NT2/D1 (cell line): ENCODE data around the gene SETD1B.

Source experiments
- SUZ12 ChIP-seq: IDR thresholded peaks from 2 replicates; pipeline ENCODE4 v1.6.1; 2011; ENCODE audit not compliant: insufficient read length, insufficient read depth; ENCODE audit errors: extremely low read depth
- YY1 ChIP-seq: IDR thresholded peaks from 2 replicates; pipeline ENCODE4 v1.6.1; 2011; ENCODE audit not compliant: insufficient read length, insufficient read depth

GRCh38 chr12:121838126-121838525, 34.3 kb downstream of the SETD1B start:
- TF ChIP-seq SUZ12: no peak
- no peak for TF ChIP-seq YY1
